ENCODE measurements around the gene NAMPT. TPM values are rescaled to one million over a fixed set of nuclear protein-coding genes. Genes with fewer than 3 reads are reported as not detected.

NAMPT gene
- total RNA-seq, 4 donors from 2014 or later = 107 to 199 (median 159) TPM

DNA sequence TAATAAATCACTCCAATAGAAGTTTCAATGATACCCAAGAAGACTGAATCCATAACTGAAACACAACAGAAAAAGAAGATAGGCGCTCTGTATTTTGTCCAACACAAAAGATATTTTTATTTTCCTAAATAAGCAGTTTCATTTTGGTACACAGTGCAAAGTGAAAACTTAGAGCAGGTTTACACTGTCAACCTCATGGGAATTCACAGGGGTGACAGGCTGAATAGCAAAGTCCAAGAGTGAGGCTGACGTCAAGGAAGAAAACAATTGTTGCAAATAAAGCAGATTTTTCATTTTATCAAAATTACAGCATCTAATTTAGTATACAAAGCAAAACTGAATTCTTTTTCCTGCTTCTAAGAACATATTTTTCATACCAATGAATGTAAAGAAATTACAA is 28.6 kb downstream of the NAMPT start:
- no peaks in the 10 kb centered on the region for H3K4me1 ChIP-seq
- DNase-seq (no peak), ATAC-seq (no peak)
- peaks cover 0 to 99% of the 10 kb centered on the region in 2 donors for H3K36me3 ChIP-seq
- in situ Hi-C loops (cut with MboI; ENCODE audit: low sequenced_read_pairs in 4 of 4) (no loop called here), intact Hi-C loops (cut with DNase I; ENCODE audit: low total_unique reads) (no loop called here)
- no peak overlapping the region for H3K27ac ChIP-seq
- no peaks in the 10 kb centered on the region for H3K27me3 ChIP-seq
- no peaks in the 10 kb centered on the region for H3K9me3 ChIP-seq
- TF ChIP-seq, protein P1, sequence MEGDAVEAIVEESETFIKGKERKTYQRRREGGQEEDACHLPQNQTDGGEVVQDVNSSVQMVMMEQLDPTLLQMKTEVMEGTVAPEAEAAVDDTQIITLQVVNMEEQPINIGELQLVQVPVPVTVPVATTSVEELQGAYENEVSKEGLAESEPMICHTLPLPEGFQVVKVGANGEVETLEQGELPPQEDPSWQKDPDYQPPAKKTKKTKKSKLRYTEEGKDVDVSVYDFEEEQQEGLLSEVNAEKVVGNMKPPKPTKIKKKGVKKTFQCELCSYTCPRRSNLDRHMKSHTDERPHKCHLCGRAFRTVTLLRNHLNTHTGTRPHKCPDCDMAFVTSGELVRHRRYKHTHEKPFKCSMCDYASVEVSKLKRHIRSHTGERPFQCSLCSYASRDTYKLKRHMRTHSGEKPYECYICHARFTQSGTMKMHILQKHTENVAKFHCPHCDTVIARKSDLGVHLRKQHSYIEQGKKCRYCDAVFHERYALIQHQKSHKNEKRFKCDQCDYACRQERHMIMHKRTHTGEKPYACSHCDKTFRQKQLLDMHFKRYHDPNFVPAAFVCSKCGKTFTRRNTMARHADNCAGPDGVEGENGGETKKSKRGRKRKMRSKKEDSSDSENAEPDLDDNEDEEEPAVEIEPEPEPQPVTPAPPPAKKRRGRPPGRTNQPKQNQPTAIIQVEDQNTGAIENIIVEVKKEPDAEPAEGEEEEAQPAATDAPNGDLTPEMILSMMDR (IDR thresholded peaks at IDR 0.05 in 4 of 5, conservative IDR thresholded peaks at IDR 0.05 in 1 of 5) = no peak
- TF ChIP-seq POLR2A (IDR thresholded peaks at IDR 0.05) = no peak
- no peak overlapping the region for H3K4me3 ChIP-seq

- DNase-seq (no peak), ATAC-seq (no peak)
- no peaks in the 10 kb centered on the region for H3K9me3 ChIP-seq
- TF ChIP-seq, protein P1 (IDR thresholded peaks at IDR 0.05 in 4 of 5, conservative IDR thresholded peaks at IDR 0.05 in 1 of 5) = no peak
- no peak for TF ChIP-seq POLR2A (IDR thresholded peaks at IDR 0.05)
- peaks cover 0 to 95% of the 10 kb centered on the region in 2 donors for H3K36me3 ChIP-seq
- no peaks in the 10 kb centered on the region for H3K4me1 ChIP-seq
- no peak overlapping the region for H3K4me3 ChIP-seq
- in situ Hi-C loops (cut with MboI; ENCODE audit: low sequenced_read_pairs in 4 of 4) (no loop called here), intact Hi-C loops (cut with DNase I; ENCODE audit: low total_unique reads) (no loop called here)
- H3K27me3 ChIP-seq = no peaks in the 10 kb centered on the region
- H3K27ac ChIP-seq = no peak overlapping the region
Observed at GRCh38 chr7:106255246-106255645, 29.5 kb downstream of the NAMPT start.

DNA sequence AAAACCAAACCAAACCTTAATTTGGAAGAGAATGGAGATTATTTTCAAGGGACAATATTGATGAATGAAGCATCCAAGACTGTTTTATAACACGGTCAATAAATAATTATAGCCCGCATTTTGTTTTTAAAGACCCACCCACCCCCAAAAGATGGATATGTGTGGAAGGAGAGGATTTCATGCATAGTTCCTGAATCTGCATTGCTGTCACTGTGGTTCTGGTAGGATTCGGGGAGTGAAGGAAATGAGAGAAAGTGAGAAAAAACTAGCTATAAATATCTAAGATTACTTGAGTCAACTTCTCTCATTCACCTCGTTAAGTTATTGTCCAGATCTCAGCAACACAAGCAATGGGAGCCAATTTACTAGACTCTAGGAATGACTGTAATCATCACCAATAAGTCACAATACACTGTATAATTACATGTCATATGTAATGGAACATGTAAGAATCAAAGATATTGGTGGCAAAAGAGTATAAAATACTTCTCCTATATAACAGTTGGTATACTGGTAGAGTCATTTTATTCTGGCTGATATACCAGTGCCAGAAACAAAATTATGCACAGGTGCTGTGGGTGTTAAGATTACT is 30.2 kb downstream of the NAMPT start:
- Histone ChIP-seq H3K36me3 (peaks cover 0 to 91% of the 10 kb centered on the region in 2 donors), H3K9me3 (no peaks in the 10 kb centered on the region), H3K4me3 (no peak overlapping the region), H3K27me3 (no peaks in the 10 kb centered on the region), H3K4me1 (no peaks in the 10 kb centered on the region), H3K27ac (no peak overlapping the region)
- in situ Hi-C loops (cut with MboI; ENCODE audit: low sequenced_read_pairs in 4 of 4) = no loop called here
- ATAC-seq (no peak), DNase-seq (no peak)
- TF ChIP-seq, protein P1 (IDR thresholded peaks at IDR 0.05 in 4 of 5, conservative IDR thresholded peaks at IDR 0.05 in 1 of 5) = no peak
- no peak for TF ChIP-seq POLR2A (IDR thresholded peaks at IDR 0.05)
- intact Hi-C loops (cut with DNase I; ENCODE audit: low total_unique reads) = no loop called here

DNA sequence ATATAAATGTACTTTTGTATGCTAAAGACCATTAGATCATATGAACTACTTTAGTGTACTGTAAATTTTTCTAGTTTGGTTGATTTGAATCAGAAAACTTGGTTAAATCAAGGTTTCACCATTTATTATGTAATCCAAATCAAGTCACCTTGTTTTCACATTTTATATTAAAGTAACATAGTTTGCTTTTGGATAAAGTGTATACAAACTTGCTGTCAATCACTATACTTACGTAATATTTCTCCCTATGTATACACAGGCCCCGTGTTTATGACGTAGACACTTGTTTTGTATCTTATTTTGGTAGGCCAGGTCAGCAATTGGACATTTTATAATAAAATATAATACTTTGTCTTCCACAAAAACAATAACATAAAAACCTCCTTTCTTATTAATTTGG is 32.2 kb downstream of the NAMPT start:
- intact Hi-C loops (cut with DNase I; ENCODE audit: low total_unique reads) (no loop called here), in situ Hi-C loops (cut with MboI; ENCODE audit: low sequenced_read_pairs in 4 of 4) (no loop called here)
- no peaks in the 10 kb centered on the region for H3K9me3 ChIP-seq
- TF ChIP-seq, protein P1 (IDR thresholded peaks at IDR 0.05 in 4 of 5, conservative IDR thresholded peaks at IDR 0.05 in 1 of 5) = no peak
- TF ChIP-seq POLR2A (IDR thresholded peaks at IDR 0.05) = no peak
- H3K4me1 ChIP-seq = no peaks in the 10 kb centered on the region
- no peak overlapping the region for H3K4me3 ChIP-seq
- peaks cover 0 to 88% of the 10 kb centered on the region in 2 donors for H3K36me3 ChIP-seq
- ATAC-seq (no peak), DNase-seq (no peak)
- no peak overlapping the region for H3K27ac ChIP-seq
- no peaks in the 10 kb centered on the region for H3K27me3 ChIP-seq

DNA sequence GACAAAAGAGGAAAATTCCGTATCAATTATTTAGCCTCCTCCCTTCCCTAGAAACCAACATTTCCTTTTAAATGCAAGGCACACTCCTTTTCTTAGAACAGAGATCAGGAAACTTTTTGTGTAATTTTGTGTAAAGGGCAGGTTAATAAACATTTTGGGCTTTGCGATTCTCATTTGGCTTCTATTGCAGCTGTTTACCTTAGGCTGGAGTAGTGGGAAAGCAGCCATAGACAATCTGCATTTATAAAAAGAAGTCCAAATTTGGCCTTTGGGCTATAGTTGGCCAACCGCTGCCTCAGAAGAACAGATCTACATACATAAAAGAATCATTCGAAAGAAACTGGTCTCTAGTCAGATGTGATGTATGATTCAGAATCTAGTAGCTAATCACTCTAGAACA is 35.3 kb downstream of the NAMPT start:
- Histone ChIP-seq H3K36me3 (peaks cover 0 to 66% of the 10 kb centered on the region in 2 donors), H3K4me1 (no peaks in the 10 kb centered on the region), H3K4me3 (no peak overlapping the region), H3K27ac (no peak overlapping the region), H3K27me3 (no peaks in the 10 kb centered on the region), H3K9me3 (no peaks in the 10 kb centered on the region)
- in situ Hi-C loops (cut with MboI; ENCODE audit: low sequenced_read_pairs in 4 of 4) = no loop called here
- intact Hi-C loops (cut with DNase I; ENCODE audit: low total_unique reads) = no loop called here
- no peak for TF ChIP-seq POLR2A (IDR thresholded peaks at IDR 0.05)
- TF ChIP-seq, protein P1 (IDR thresholded peaks at IDR 0.05 in 4 of 5, conservative IDR thresholded peaks at IDR 0.05 in 1 of 5) = no peak
- DNase-seq (no peak), ATAC-seq (no peak)

Data from gastrocnemius medialis (tissue), 4 donors.